Urinary bladder (tissue), 4 donors: ENCODE data around the gene NBR1. TPM values are rescaled to one million over a fixed set of nuclear protein-coding genes. Genes with fewer than 3 reads are reported as not detected.
A peak's percentile ranks its signal among the peaks of the same experiment; 100 is the strongest.
"Not testable (repeated sequence)": the region's sequence is repeated elsewhere in the genome, so short reads cannot be mapped to it uniquely, and the experiment has no call there.

Source experiments
- DNase-seq: peaks from one replicate; pipeline ENCODE4 v3.0.0-alpha.2; 2015; ENCODE audit errors: extremely low spot score
- H3K27ac ChIP-seq: one replicate; pipeline ENCODE4 v1.5.1; 2013; ENCODE audit warnings: low read depth, mild to moderate bottlenecking, moderate library complexity
- H3K36me3 ChIP-seq: one replicate; pipeline ENCODE4 v1.6.1; 2013; ENCODE audit warnings: mild to moderate bottlenecking, moderate library complexity; ENCODE audit not compliant: insufficient read depth
- H3K4me1 ChIP-seq: one replicate; pipeline ENCODE4 v1.6.1; 2013; ENCODE audit warnings: mild to moderate bottlenecking, moderate library complexity; ENCODE audit not compliant: insufficient read depth
- H3K4me3 ChIP-seq: one replicate; pipeline ENCODE4 v1.5.1; 2013; ENCODE audit warnings: low read depth, low read length
- WGBS: extraction: QIAGEN DNeasy Blood & Tissue Kit; methylation state at CpG from one replicate; pipeline ENCODE4 v1.1.7; 2013; 5-methylcytosine and 5-hydroxymethylcytosine counted together
- polyA plus RNA-seq: library from polyadenylated mRNA; stranded (reverse); fragments of 200-250 nt; gene quantifications from one replicate; pipeline ENCODE4 v1.2.3, GENCODE V29; 2013
- total RNA-seq: library from RNA; depleted of rRNA; stranded (reverse); fragments of >200 nt; gene quantifications from one replicate; pipeline ENCODE4 v1.2.3, GENCODE V29; 2014
- donor health status: healthy with polysubstance abuse.
- donor health status: healthy.

NBR1 gene
- total and polyA plus RNA-seq, 2 donors: 65.1 to 95.9 TPM

GRCh38 chr17:43171586-43172487, 823 bp downstream of the NBR1 start:
- Histone ChIP-seq H3K4me1 (peaks cover 2% of the 10 kb centered on the region), H3K4me3 (peak overlapping the region; percentile 56), H3K27ac (peak overlapping the region; percentile 96), H3K36me3 (no peaks in the 10 kb centered on the region)
- 4% methylated on average over 12 of the region's 12 CpGs for WGBS
- peak; percentile 78 for DNase-seq

GRCh38 chr17:43175213-43176118, 4.5 kb downstream of the NBR1 start:
- Histone ChIP-seq H3K27ac (peak overlapping the region; percentile 2), H3K4me1 (peaks cover 3% of the 10 kb centered on the region), H3K4me3 (no peak overlapping the region), H3K36me3 (peaks cover 3% of the 10 kb centered on the region)
- 56% methylated on average over 4 of the region's 4 CpGs for WGBS
- no peak for DNase-seq

- H3K4me3 ChIP-seq: no peak overlapping the region
These were observed 5.1 kb downstream of the NBR1 start for GRCh38 chr17:43176119-43176570.

GRCh38 chr17:43183921-43184320, 12.9 kb downstream of the NBR1 start:
- WGBS: 92% methylated on average over 3 of the region's 3 CpGs
- Histone ChIP-seq H3K27ac (no peak overlapping the region), H3K4me3 (no peak overlapping the region), H3K36me3 (peaks cover 10% of the 10 kb centered on the region), H3K4me1 (no peaks in the 10 kb centered on the region)
- no peak for DNase-seq

More at GRCh38 chr17:43176119-43176570, 5.1 kb downstream of the NBR1 start:
- 73% methylated on average over 2 of the region's 2 CpGs for WGBS
- Histone ChIP-seq H3K4me1 (peaks cover 3% of the 10 kb centered on the region), H3K27ac (no peak overlapping the region), H3K36me3 (peaks cover 7% of the 10 kb centered on the region)
- no peak for DNase-seq

- not testable (repeated sequence) for H3K4me1 ChIP-seq, H3K4me3 ChIP-seq, DNase-seq, H3K36me3 ChIP-seq, H3K27ac ChIP-seq
- 92% methylated on average over 5 of the region's 5 CpGs for WGBS
These were observed 15.6 kb downstream of the NBR1 start for GRCh38 chr17:43186656-43187055.

GRCh38 chr17:43193251-43193650, 22.2 kb downstream of the NBR1 start:
- no peak for DNase-seq
- Histone ChIP-seq H3K4me1 (no peaks in the 10 kb centered on the region), H3K27ac (no peak overlapping the region), H3K36me3 (peaks cover 15% of the 10 kb centered on the region), H3K4me3 (no peak overlapping the region)
- 95% methylated on average over 5 of the region's 5 CpGs for WGBS

GRCh38 chr17:43199633-43200032, 28.6 kb downstream of the NBR1 start:
- no peak overlapping the region for H3K27ac ChIP-seq
- no peak for DNase-seq

GRCh38 chr17:43200127-43200526, 29.1 kb downstream of the NBR1 start:
- 92% methylated on average over 4 of the region's 4 CpGs for WGBS
- H3K4me3 ChIP-seq: no peak overlapping the region
- H3K36me3 ChIP-seq: peaks cover 26% of the 10 kb centered on the region

More at GRCh38 chr17:43199633-43200032, 28.6 kb downstream of the NBR1 start:
- no peaks in the 10 kb centered on the region for H3K4me1 ChIP-seq
- WGBS: 90% methylated on average over 2 of the region's 2 CpGs
- H3K4me3 ChIP-seq: no peak overlapping the region
- H3K36me3 ChIP-seq: peaks cover 26% of the 10 kb centered on the region

GRCh38 chr17:43203013-43203412, 32.0 kb downstream of the NBR1 start:
- peaks cover 26% of the 10 kb centered on the region for H3K36me3 ChIP-seq
- DNase-seq, H3K27ac ChIP-seq: not testable (repeated sequence)

More at GRCh38 chr17:43200127-43200526, 29.1 kb downstream of the NBR1 start:
- no peak for DNase-seq
- no peaks in the 10 kb centered on the region for H3K4me1 ChIP-seq
- H3K27ac ChIP-seq: no peak overlapping the region

GRCh38 chr17:43210576-43210975, 39.6 kb downstream of the NBR1 start:
- no peaks in the 10 kb centered on the region for H3K4me1 ChIP-seq

More at GRCh38 chr17:43203013-43203412, 32.0 kb downstream of the NBR1 start:
- WGBS: 97% methylated on average over 3 of the region's 3 CpGs
- H3K4me1 ChIP-seq, H3K4me3 ChIP-seq: not testable (repeated sequence)

GRCh38 chr17:43211123-43211479, 40.1 kb downstream of the NBR1 start:
- Histone ChIP-seq H3K4me1 (no peaks in the 10 kb centered on the region), H3K4me3 (peak overlapping the region; percentile 42), H3K36me3 (peaks cover 11% of the 10 kb centered on the region), H3K27ac (peak overlapping the region; percentile 48)
- 16% methylated on average over 2 of the region's 2 CpGs for WGBS
- DNase-seq: no peak

More at GRCh38 chr17:43210576-43210975, 39.6 kb downstream of the NBR1 start:
- H3K4me3 ChIP-seq: no peak overlapping the region
- no peak for DNase-seq
- peaks cover 11% of the 10 kb centered on the region for H3K36me3 ChIP-seq
- WGBS: 76% methylated on average over 3 of the region's 3 CpGs
- H3K27ac ChIP-seq: peak overlapping the region; percentile 29

- Histone ChIP-seq H3K36me3 (peaks cover 11% of the 10 kb centered on the region), H3K4me1 (no peaks in the 10 kb centered on the region), H3K27ac (peak within 1 kb of the TSS; percentile 53), H3K4me3 (peak within 1 kb of the TSS; percentile 42)
- peak; percentile 76 for DNase-seq
- WGBS: under 1% methylated on average over 54 of the region's 54 CpGs
These were observed 40.7 kb downstream of the NBR1 start, which contains the start of gene TMEM106A for GRCh38 chr17:43211480-43212402. TSS of gene TMEM106A (plus strand) at chr17:43211875. CDS start at chr17:43213042, 1,167 bp downstream.
